Smooth muscle cell (in vitro differentiated cells): ENCODE results near the gene ZNF710. TPM values are rescaled to one million over a fixed set of nuclear protein-coding genes. Genes with fewer than 3 reads are reported as not detected.
"Not testable (repeated sequence)": the region's sequence is repeated elsewhere in the genome, so short reads cannot be mapped to it uniquely, and the experiment has no call there.

Experiments
- DNase-seq: peaks from one replicate; lab custom pipeline; 2025; ENCODE audit not compliant: unreplicated experiment; lab: John Stamatoyannopoulos, UW
- H2AFZ ChIP-seq: fragments of 200-600 bp; sonication (generic); 2 replicates; pipeline ENCODE4 v1.6.0; 2016; ENCODE audit warnings: antibody characterized with exemption, low read depth, mild to moderate bottlenecking
- H3F3A ChIP-seq: fragments of 200-600 bp; sonication (generic); 2 replicates; pipeline ENCODE4 v1.6.0; 2017; ENCODE audit warnings: antibody characterized with exemption, low read depth
- H3K27ac ChIP-seq: fragments of 200-600 bp; sonication (generic); 2 replicates; pipeline ENCODE4 v1.5.1; 2016; ENCODE audit warnings: low read depth, mild to moderate bottlenecking
- H3K27me3 ChIP-seq: fragments of 200-600 bp; sonication (generic); 2 replicates; pipeline ENCODE4 v1.6.1; 2016; ENCODE audit warnings: low read depth, mild to moderate bottlenecking
- H3K36me3 ChIP-seq: fragments of 200-600 bp; sonication (generic); 2 replicates; pipeline ENCODE4 v1.5.1; 2016; ENCODE audit warnings: low read depth
- H3K4me1 ChIP-seq: fragments of 200-600 bp; sonication (generic); 2 replicates; pipeline ENCODE4 v1.5.1; 2016; ENCODE audit warnings: low read depth
- H3K4me2 ChIP-seq: fragments of 200-600 bp; sonication (generic); 2 replicates; pipeline ENCODE4 v1.6.0; 2016; ENCODE audit warnings: mild to moderate bottlenecking
- H3K4me3 ChIP-seq: fragments of 200-600 bp; sonication (generic); 2 replicates; pipeline ENCODE4 v1.5.1; 2016; ENCODE audit warnings: mild to moderate bottlenecking
- H3K79me2 ChIP-seq: fragments of 200-600 bp; sonication (generic); 2 replicates; pipeline ENCODE4 v1.6.0; 2016; ENCODE audit warnings: low read depth, mild to moderate bottlenecking
- H3K9ac ChIP-seq: fragments of 200-600 bp; sonication (generic); 2 replicates; pipeline ENCODE4 v1.6.0; 2016; ENCODE audit warnings: low read depth
- H3K9me3 ChIP-seq: fragments of 200-600 bp; sonication (generic); replicated peaks from 2 replicates; pipeline ENCODE4 v1.5.1; 2016; ENCODE audit warnings: low read depth
- H4K20me1 ChIP-seq: fragments of 200-600 bp; sonication (generic); 2 replicates; pipeline ENCODE4 v1.6.0; 2016; ENCODE audit warnings: low read depth
- CTCF ChIP-seq: fragments of 200-600 bp; sonication (generic); IDR thresholded peaks from 2 replicates; pipeline ENCODE4 v1.5.1; 2017; ENCODE audit warnings: borderline replicate concordance, mild to moderate bottlenecking, antibody characterized with exemption; ENCODE audit not compliant: insufficient read depth, poor library complexity, severe bottlenecking
- WGBS: methylation state at CpG from one replicate; pipeline ENCODE4 v1.1.7; 2016; ENCODE audit warnings: low lambda C conversion rate; 5-methylcytosine and 5-hydroxymethylcytosine counted together
- polyA plus RNA-seq: library from polyadenylated mRNA; unstranded; fragments of >200 nt; fragmentation: Nextera tagmentation; extraction: Ambion mirVana; gene quantifications from 2 replicates; pipeline ENCODE4 v1.2.1, GENCODE V29; 2016
- total RNA-seq: library from RNA; depleted of rRNA; stranded (reverse); fragments of >200 nt; gene quantifications from 2 replicates; pipeline ENCODE4 v1.2.3, GENCODE V29; 2014

ZNF710 gene
- total RNA-seq (8.6 and 20.8 TPM in 2 replicates), polyA plus RNA-seq (10.4 and 14.8 TPM in 2 replicates)

GRCh38 chr15:90001062-90001682 is at the start of gene ZNF710:
Gene ZNF710, plus strand, starts transcription at chr15:90001324. Its CDS starts 65,814 bp downstream, at chr15:90067138.
- Histone ChIP-seq H3K4me2 (peak within 1 kb of the TSS; percentile 92), H3K27me3 (no peaks in the 10 kb centered on the region), H3K9me3 (no peaks in the 10 kb centered on the region), H3K79me2 (peaks cover 28% of the 10 kb centered on the region), H2AFZ (peak within 1 kb of the TSS; percentile 92), H3K4me3 (peak within 1 kb of the TSS; percentile 86), H3F3A (peaks cover 33% of the 10 kb centered on the region), H3K27ac (peak within 1 kb of the TSS; percentile 98), H4K20me1 (peaks cover 12% of the 10 kb centered on the region), H3K36me3 (no peaks in the 10 kb centered on the region), H3K4me1 (peaks cover 32% of the 10 kb centered on the region), H3K9ac (peak within 1 kb of the TSS; percentile 81)
- 1% methylated on average over 5 of the region's 42 CpGs for WGBS
- TF ChIP-seq CTCF, result no peak
- no peak for DNase-seq

GRCh38 chr15:89954541-89954940 is 46.6 kb upstream of the ZNF710 start:
- Histone ChIP-seq H3K27me3 (no peaks in the 10 kb centered on the region), H3K36me3 (no peaks in the 10 kb centered on the region), H3K79me2 (no peaks in the 10 kb centered on the region), H3K4me1 (no peaks in the 10 kb centered on the region), H3F3A (no peaks in the 10 kb centered on the region), H4K20me1 (no peaks in the 10 kb centered on the region), H3K4me3 (no peak overlapping the region), H3K4me2 (no peak overlapping the region), H3K27ac (no peak overlapping the region), H2AFZ (no peak overlapping the region), H3K9me3 (no peaks in the 10 kb centered on the region), H3K9ac (no peak overlapping the region)
- no peak for TF ChIP-seq CTCF
- WGBS, result 70% methylated on average over 3 of the region's 3 CpGs
- DNase-seq, result no peak

- not testable (repeated sequence) for H3K27ac ChIP-seq, H3K9ac ChIP-seq, H3F3A ChIP-seq, H2AFZ ChIP-seq, H3K4me2 ChIP-seq, H3K27me3 ChIP-seq, DNase-seq, H3K4me3 ChIP-seq, H3K79me2 ChIP-seq, H3K9me3 ChIP-seq, H3K4me1 ChIP-seq, H3K36me3 ChIP-seq, H4K20me1 ChIP-seq
- WGBS, result 97% methylated on average over 13 of the region's 13 CpGs
Observed at GRCh38 chr15:89955449-89955998, 45.6 kb upstream of the ZNF710 start.

- H3K4me2 ChIP-seq, result no peak overlapping the region
- WGBS, result 87% methylated on average over 18 of the region's 18 CpGs
- H3K27me3 ChIP-seq, result no peaks in the 10 kb centered on the region
Observed at GRCh38 chr15:89958107-89958805, 42.9 kb upstream of the ZNF710 start.

More at GRCh38 chr15:89958107-89958805, 42.9 kb upstream of the ZNF710 start:
- Histone ChIP-seq H3K27ac (no peak overlapping the region), H3K4me3 (no peak overlapping the region), H3K9ac (no peak overlapping the region), H3K9me3 (no peaks in the 10 kb centered on the region), H4K20me1 (no peaks in the 10 kb centered on the region), H3K79me2 (no peaks in the 10 kb centered on the region), H3K36me3 (no peaks in the 10 kb centered on the region), H3F3A (no peaks in the 10 kb centered on the region), H3K4me1 (no peaks in the 10 kb centered on the region), H2AFZ (no peak overlapping the region)
- TF ChIP-seq CTCF, result no peak
- DNase-seq, result no peak
